ENCODE results near the gene NEUROD2.

Gene NEUROD2

GRCh38 chr17:39625198-39625785, 17.6 kb upstream of the NEUROD2 start:
- H3K4me3 ChIP-seq (ENCODE audit: low read depth, low read length) = no peak overlapping the region
- no peak for DNase-seq (ENCODE audit: low read depth)
- TF ChIP-seq CTCF (IDR thresholded peaks at IDR 0.05; ENCODE audit: low read depth, low read length, missing control alignments) = no peak

GRCh38 chr17:39624313-39624712, 16.6 kb upstream of the NEUROD2 start:
- H3K4me3 ChIP-seq (ENCODE audit: low read depth, low read length) = no peak overlapping the region
- no peak for TF ChIP-seq CTCF (IDR thresholded peaks at IDR 0.05; ENCODE audit: low read depth, low read length, missing control alignments)
- no peak for DNase-seq (ENCODE audit: low read depth)

- peak; percentile 95 for TF ChIP-seq CTCF (IDR thresholded peaks at IDR 0.05; ENCODE audit: low read depth, low read length, missing control alignments)
- DNase-seq (ENCODE audit: low read depth) = no peak
- no peak overlapping the region for H3K4me3 ChIP-seq (ENCODE audit: low read depth, low read length)
Observed at GRCh38 chr17:39623356-39623950, 15.7 kb upstream of the NEUROD2 start.

- peak overlapping the region; percentile 46 for H3K4me3 ChIP-seq (ENCODE audit: low read depth, low read length)
- TF ChIP-seq CTCF (IDR thresholded peaks at IDR 0.05; ENCODE audit: low read depth, low read length, missing control alignments) = no peak
- no peak for DNase-seq (ENCODE audit: low read depth)
Observed at GRCh38 chr17:39622380-39623006, 14.8 kb upstream of the NEUROD2 start.

GRCh38 chr17:39621523-39622379, 14.0 kb upstream of the NEUROD2 start:
- peak; percentile 100 for TF ChIP-seq CTCF (IDR thresholded peaks at IDR 0.05; ENCODE audit: low read depth, low read length, missing control alignments)
- peak overlapping the region; percentile 46 for H3K4me3 ChIP-seq (ENCODE audit: low read depth, low read length)
- no peak for DNase-seq (ENCODE audit: low read depth)

GRCh38 chr17:39619786-39620101, 12.0 kb upstream of the NEUROD2 start:
- no peak for DNase-seq (ENCODE audit: low read depth)
- TF ChIP-seq CTCF (IDR thresholded peaks at IDR 0.05; ENCODE audit: low read depth, low read length, missing control alignments) = no peak
- no peak overlapping the region for H3K4me3 ChIP-seq (ENCODE audit: low read depth, low read length)
